ENCODE measurements around the gene PPP1R37.

PPP1R37 gene

GRCh38 chr19:45059258-45059965 lies 33.6 kb upstream of the PPP1R37 start:
- no peaks in the 10 kb centered on the region for H3K9me3 Mint-ChIP-seq
- TF ChIP-seq CTCF (IDR thresholded peaks at IDR 0.05; ENCODE audit: unreplicated experiment in 3 of 3): peak; percentile 67 to 70 (median 70)
- no peak overlapping the region for H3K27ac Mint-ChIP-seq
- H3K4me1 Mint-ChIP-seq: no peaks in the 10 kb centered on the region
- H3K27me3 Mint-ChIP-seq (ENCODE audit: low read depth): no peaks in the 10 kb centered on the region
- no peak overlapping the region for H3K4me3 Mint-ChIP-seq
- peaks cover 70% of the 10 kb centered on the region for H3K36me3 Mint-ChIP-seq (ENCODE audit: low read depth)

GRCh38 chr19:45061965-45062364 lies 31.0 kb upstream of the PPP1R37 start:
- no peak overlapping the region for H3K4me3 Mint-ChIP-seq
- H3K27ac Mint-ChIP-seq: no peak overlapping the region
- no peaks in the 10 kb centered on the region for H3K27me3 Mint-ChIP-seq (ENCODE audit: low read depth)
- no peak for TF ChIP-seq CTCF (IDR thresholded peaks at IDR 0.05; ENCODE audit: unreplicated experiment in 3 of 3)
- no peaks in the 10 kb centered on the region for H3K4me1 Mint-ChIP-seq
- H3K36me3 Mint-ChIP-seq (ENCODE audit: low read depth): peaks cover 62% of the 10 kb centered on the region
- no peaks in the 10 kb centered on the region for H3K9me3 Mint-ChIP-seq

GRCh38 chr19:45063851-45064801 lies 28.9 kb upstream of the PPP1R37 start:
- no peaks in the 10 kb centered on the region for H3K4me1 Mint-ChIP-seq
- no peaks in the 10 kb centered on the region for H3K27me3 Mint-ChIP-seq (ENCODE audit: low read depth)
- peaks cover 52% of the 10 kb centered on the region for H3K36me3 Mint-ChIP-seq (ENCODE audit: low read depth)
- H3K9me3 Mint-ChIP-seq: no peaks in the 10 kb centered on the region
- H3K4me3 Mint-ChIP-seq: no peak overlapping the region
- no peak overlapping the region for H3K27ac Mint-ChIP-seq
- no peak for TF ChIP-seq CTCF (IDR thresholded peaks at IDR 0.05; ENCODE audit: unreplicated experiment in 3 of 3)

DNA sequence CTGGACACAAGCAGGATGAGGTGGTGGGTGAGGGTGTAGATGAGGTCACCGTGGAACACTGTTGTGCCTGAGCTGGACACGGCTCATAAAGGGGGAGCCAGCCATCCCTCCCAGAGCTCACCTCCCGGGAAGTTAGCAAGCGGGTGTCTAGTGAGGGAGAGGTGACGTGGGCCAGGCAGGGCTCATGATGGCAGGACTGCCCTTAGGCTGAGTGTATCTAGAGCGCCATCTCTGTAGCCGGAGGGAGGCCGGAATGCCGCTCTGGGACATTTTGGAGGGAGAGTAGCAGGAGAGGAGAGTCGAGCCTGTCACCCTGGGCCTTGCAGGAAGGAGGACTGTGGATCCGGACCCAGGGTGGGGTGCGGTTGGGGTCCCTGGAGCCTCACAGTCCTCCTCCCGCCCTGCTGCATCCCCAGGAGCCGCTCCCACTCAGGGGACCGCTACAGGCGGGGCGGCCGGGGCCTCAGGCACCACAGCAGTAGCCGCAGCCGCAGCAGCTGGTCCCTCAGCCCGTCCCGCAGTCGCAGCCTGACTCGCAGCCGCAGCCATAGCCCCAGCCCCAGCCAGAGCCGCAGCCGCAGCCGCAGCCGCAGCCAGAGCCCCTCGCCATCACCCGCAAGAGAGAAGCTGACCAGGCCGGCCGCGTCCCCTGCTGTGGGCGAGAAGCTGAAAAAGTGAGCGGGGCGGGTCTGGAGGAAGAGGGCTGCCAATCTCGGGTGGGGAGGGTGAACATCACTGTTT lies 25.9 kb upstream of the PPP1R37 start:
- peaks cover 38% of the 10 kb centered on the region for H3K36me3 Mint-ChIP-seq (ENCODE audit: low read depth)
- no peak overlapping the region for H3K4me3 Mint-ChIP-seq
- TF ChIP-seq CTCF (IDR thresholded peaks at IDR 0.05; ENCODE audit: unreplicated experiment in 3 of 3): no peak
- H3K4me1 Mint-ChIP-seq: no peaks in the 10 kb centered on the region
- H3K27ac Mint-ChIP-seq: no peak overlapping the region
- no peaks in the 10 kb centered on the region for H3K9me3 Mint-ChIP-seq
- no peaks in the 10 kb centered on the region for H3K27me3 Mint-ChIP-seq (ENCODE audit: low read depth)

GRCh38 chr19:45068041-45068440 lies 24.9 kb upstream of the PPP1R37 start:
- H3K4me3 Mint-ChIP-seq: no peak overlapping the region
- no peaks in the 10 kb centered on the region for H3K4me1 Mint-ChIP-seq
- no peak for TF ChIP-seq CTCF (IDR thresholded peaks at IDR 0.05; ENCODE audit: unreplicated experiment in 3 of 3)
- H3K27ac Mint-ChIP-seq: no peak overlapping the region
- H3K36me3 Mint-ChIP-seq (ENCODE audit: low read depth): peaks cover 32% of the 10 kb centered on the region
- H3K9me3 Mint-ChIP-seq: no peaks in the 10 kb centered on the region
- no peaks in the 10 kb centered on the region for H3K27me3 Mint-ChIP-seq (ENCODE audit: low read depth)
